Prostate gland (tissue), 2 donors: Measurements from ENCODE around the gene TBC1D16.

Experiments used
- CTCF ChIP-seq, 4 experiments: fragments of 200-600 bp in 2 of 4; fragments of 450-650 bp in 2 of 4; sonication (generic) in 2 of 4; IDR thresholded peaks; 1 replicate in 3 of 4; 2 replicates in 1 of 4; pipeline ENCODE4 v1.5.1; 2016 to 2019; ENCODE audit warnings: antibody characterized with exemption in 4 of 4, mild to moderate bottlenecking in 2 of 4, moderate library complexity in 2 of 4
- POLR2A ChIP-seq: fragments of 450-650 bp; IDR thresholded peaks from one replicate; pipeline ENCODE4 v1.6.1; 2016; ENCODE audit warnings: antibody characterized with exemption, mild to moderate bottlenecking
- POLR2AphosphoS5 ChIP-seq: sonication (generic); formaldehyde crosslinking; IDR thresholded peaks from one replicate; pipeline ENCODE4 v1.6.1; 2017; ENCODE audit warnings: antibody characterized with exemption

- no peak for TF ChIP-seq CTCF (IDR thresholded peaks at IDR 0.05)
- no peak for TF ChIP-seq POLR2AphosphoS5
- TF ChIP-seq POLR2A: no peak
These were observed 17.4 kb upstream of the TBC1D16 start for GRCh38 chr17:80053102-80053501.
